Measurements from ENCODE around the gene PICALM. TPM values are rescaled to one million over a fixed set of nuclear protein-coding genes. Genes with fewer than 3 reads are reported as not detected.

Gene PICALM
- total and polyA plus RNA-seq, 2 of the 13 experiments (the other 11 are each of a cell fraction or from before 2014, with no cell fraction given), result 97.6 to 154 TPM

GRCh38 chr11:86068951-86069407 is at the start of gene PICALM (continued):
- TF ChIP-seq ZNF784 (CRISPR knock-in tag; IDR thresholded peaks at IDR 0.05; ENCODE audit: borderline replicate concordance) (0 out of 2 replicates have a peak, but pooled peaks have one; percentile 61), DRAP1 (CRISPR knock-in tag; IDR thresholded peaks at IDR 0.05) (peak; percentile 76), BCL6 (CRISPR knock-in tag; IDR thresholded peaks at IDR 0.05) (peak; percentile 68), SKI (IDR thresholded peaks at IDR 0.05; ENCODE audit: partially characterized antibody) (peak; percentile 78), ZNF20 (CRISPR knock-in tag; IDR thresholded peaks at IDR 0.05) (no peak), ZNF331 (CRISPR knock-in tag; IDR thresholded peaks at IDR 0.05) (peak; percentile 72; the same call in 1 of the 2 replicates), YY1 (IDR thresholded peaks at IDR 0.05; ENCODE audit: insufficient read depth, insufficient replicate concordance, low read depth, low read length) (peak; percentile 96), ERF (CRISPR knock-in tag; IDR thresholded peaks at IDR 0.05) (peak; percentile 67; the same call in 1 of the 2 replicates), ZNF782 (CRISPR knock-in tag; IDR thresholded peaks at IDR 0.05; ENCODE audit: borderline replicate concordance) (no peak), ZNF878 (CRISPR knock-in tag; IDR thresholded peaks at IDR 0.05) (peak; percentile 90), KLF16 (CRISPR knock-in tag; IDR thresholded peaks at IDR 0.05) (peak in 1 of 2 experiments; percentile 82; a peak in 1 of 4 replicates), RARA (CRISPR knock-in tag; IDR thresholded peaks at IDR 0.05) (peak; percentile 84), HOMEZ (CRISPR knock-in tag; IDR thresholded peaks at IDR 0.05; ENCODE audit: low read depth) (peak; percentile 85), NFYC (CRISPR knock-in tag; IDR thresholded peaks at IDR 0.05) (peak; percentile 59), ELF3 (CRISPR knock-in tag; IDR thresholded peaks at IDR 0.05) (peak; percentile 89), ZNF563 (CRISPR knock-in tag; IDR thresholded peaks at IDR 0.05) (no peak), KAT8 (CRISPR knock-in tag; IDR thresholded peaks at IDR 0.05) (peak; percentile 87), SOX13 (IDR thresholded peaks at IDR 0.05) (no peak), SOX13 (CRISPR knock-in tag; conservative IDR thresholded peaks at IDR 0.05 in 1 of 2, IDR thresholded peaks at IDR 0.05 in 1 of 2) (peak in 1 of 2 experiments; percentile 69; a peak in 2 of 4 replicates), MXD3 (CRISPR knock-in tag; IDR thresholded peaks at IDR 0.05) (peak; percentile 51; the same call in 1 of the 2 replicates), ZNF143 (CRISPR knock-in tag; IDR thresholded peaks at IDR 0.05) (no peak), TBL1XR1 (IDR thresholded peaks at IDR 0.05; ENCODE audit: borderline replicate concordance, low read length, partially characterized antibody) (peak; percentile 54), MAX (IDR thresholded peaks at IDR 0.05) (peak; percentile 85)
